ENCODE results near the gene PSME3IP1. TPM values are rescaled to one million over a fixed set of nuclear protein-coding genes. Genes with fewer than 3 reads are reported as not detected.

Gene PSME3IP1
- total and polyA plus RNA-seq, 9 of the 15 experiments (the other 6 are each of a cell fraction or from before 2014, with no cell fraction given) = 63.8 to 187 (median 142) TPM

DNA sequence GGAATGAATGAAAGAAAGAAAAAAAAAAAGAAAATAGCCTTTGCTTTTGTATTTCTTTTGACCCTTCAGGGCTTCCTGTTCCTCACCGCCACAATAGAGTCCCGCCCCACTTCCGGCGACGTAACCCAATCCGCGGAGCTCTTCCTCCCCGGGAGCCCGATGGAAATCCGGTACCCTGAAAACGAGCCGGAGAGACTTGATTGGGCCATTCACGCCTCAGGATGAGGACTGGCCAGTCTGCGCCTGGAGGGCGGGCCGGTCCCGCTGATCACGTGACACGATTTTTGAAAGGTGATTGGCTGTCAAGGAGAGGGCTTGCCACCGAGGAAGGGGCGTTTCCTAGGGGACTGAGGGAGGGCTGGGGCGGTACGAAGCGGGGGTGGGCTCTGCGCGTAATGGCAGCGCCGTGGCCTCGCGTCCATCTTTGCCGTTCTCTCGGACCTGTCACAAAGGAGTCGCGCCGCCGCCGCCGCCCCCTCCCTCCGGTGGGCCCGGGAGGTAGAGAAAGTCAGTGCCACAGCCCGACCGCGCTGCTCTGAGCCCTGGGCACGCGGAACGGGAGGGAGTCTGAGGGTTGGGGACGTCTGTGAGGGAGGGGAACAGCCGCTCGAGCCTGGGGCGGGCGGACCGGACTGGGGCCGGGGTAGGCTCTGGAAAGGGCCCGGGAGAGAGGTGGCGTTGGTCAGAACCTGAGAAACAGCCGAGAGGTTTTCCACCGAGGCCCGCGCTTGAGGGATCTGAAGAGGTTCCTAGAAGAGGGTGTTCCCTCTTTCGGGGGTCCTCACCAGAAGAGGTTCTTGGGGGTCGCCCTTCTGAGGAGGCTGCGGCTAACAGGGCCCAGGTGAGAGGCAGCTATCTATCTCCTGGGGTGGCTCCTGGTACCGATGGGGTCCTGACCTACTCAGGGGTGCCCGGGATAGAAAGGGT lies at the start of gene PSME3IP1, which contains the start of gene RSPRY1 (continued):
- TF ChIP-seq, protein P1, sequence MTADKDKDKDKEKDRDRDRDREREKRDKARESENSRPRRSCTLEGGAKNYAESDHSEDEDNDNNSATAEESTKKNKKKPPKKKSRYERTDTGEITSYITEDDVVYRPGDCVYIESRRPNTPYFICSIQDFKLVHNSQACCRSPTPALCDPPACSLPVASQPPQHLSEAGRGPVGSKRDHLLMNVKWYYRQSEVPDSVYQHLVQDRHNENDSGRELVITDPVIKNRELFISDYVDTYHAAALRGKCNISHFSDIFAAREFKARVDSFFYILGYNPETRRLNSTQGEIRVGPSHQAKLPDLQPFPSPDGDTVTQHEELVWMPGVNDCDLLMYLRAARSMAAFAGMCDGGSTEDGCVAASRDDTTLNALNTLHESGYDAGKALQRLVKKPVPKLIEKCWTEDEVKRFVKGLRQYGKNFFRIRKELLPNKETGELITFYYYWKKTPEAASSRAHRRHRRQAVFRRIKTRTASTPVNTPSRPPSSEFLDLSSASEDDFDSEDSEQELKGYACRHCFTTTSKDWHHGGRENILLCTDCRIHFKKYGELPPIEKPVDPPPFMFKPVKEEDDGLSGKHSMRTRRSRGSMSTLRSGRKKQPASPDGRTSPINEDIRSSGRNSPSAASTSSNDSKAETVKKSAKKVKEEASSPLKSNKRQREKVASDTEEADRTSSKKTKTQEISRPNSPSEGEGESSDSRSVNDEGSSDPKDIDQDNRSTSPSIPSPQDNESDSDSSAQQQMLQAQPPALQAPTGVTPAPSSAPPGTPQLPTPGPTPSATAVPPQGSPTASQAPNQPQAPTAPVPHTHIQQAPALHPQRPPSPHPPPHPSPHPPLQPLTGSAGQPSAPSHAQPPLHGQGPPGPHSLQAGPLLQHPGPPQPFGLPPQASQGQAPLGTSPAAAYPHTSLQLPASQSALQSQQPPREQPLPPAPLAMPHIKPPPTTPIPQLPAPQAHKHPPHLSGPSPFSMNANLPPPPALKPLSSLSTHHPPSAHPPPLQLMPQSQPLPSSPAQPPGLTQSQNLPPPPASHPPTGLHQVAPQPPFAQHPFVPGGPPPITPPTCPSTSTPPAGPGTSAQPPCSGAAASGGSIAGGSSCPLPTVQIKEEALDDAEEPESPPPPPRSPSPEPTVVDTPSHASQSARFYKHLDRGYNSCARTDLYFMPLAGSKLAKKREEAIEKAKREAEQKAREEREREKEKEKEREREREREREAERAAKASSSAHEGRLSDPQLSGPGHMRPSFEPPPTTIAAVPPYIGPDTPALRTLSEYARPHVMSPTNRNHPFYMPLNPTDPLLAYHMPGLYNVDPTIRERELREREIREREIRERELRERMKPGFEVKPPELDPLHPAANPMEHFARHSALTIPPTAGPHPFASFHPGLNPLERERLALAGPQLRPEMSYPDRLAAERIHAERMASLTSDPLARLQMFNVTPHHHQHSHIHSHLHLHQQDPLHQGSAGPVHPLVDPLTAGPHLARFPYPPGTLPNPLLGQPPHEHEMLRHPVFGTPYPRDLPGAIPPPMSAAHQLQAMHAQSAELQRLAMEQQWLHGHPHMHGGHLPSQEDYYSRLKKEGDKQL (CRISPR knock-in tag; IDR thresholded peaks at IDR 0.05; ENCODE audit: borderline replicate concordance) = no peak
- TF ChIP-seq, protein P2, sequence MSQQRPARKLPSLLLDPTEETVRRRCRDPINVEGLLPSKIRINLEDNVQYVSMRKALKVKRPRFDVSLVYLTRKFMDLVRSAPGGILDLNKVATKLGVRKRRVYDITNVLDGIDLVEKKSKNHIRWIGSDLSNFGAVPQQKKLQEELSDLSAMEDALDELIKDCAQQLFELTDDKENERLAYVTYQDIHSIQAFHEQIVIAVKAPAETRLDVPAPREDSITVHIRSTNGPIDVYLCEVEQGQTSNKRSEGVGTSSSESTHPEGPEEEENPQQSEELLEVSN (IDR thresholded peaks at IDR 0.05; ENCODE audit: borderline replicate concordance in 1 of 2, extremely low read depth in 1 of 2, insufficient read depth in 1 of 2, insufficient read length in 1 of 2, low read depth in 1 of 2, low read length in 1 of 2, poor library complexity in 1 of 2, severe bottlenecking in 1 of 2) = peak in 1 of 2 experiments; percentile 20
- TF ChIP-seq KDM1A (IDR thresholded peaks at IDR 0.05) = no peak
- TF ChIP-seq KDM4B (IDR thresholded peaks at IDR 0.05; ENCODE audit: borderline replicate concordance in 2 of 2, low read depth in 1 of 2) = 0 out of 4 replicates have a peak, but pooled peaks of 1 of the 2 experiments have one; percentile 25
- TF ChIP-seq, protein P3, sequence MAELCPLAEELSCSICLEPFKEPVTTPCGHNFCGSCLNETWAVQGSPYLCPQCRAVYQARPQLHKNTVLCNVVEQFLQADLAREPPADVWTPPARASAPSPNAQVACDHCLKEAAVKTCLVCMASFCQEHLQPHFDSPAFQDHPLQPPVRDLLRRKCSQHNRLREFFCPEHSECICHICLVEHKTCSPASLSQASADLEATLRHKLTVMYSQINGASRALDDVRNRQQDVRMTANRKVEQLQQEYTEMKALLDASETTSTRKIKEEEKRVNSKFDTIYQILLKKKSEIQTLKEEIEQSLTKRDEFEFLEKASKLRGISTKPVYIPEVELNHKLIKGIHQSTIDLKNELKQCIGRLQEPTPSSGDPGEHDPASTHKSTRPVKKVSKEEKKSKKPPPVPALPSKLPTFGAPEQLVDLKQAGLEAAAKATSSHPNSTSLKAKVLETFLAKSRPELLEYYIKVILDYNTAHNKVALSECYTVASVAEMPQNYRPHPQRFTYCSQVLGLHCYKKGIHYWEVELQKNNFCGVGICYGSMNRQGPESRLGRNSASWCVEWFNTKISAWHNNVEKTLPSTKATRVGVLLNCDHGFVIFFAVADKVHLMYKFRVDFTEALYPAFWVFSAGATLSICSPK (IDR thresholded peaks at IDR 0.05; ENCODE audit: borderline replicate concordance) = no peak
- TF ChIP-seq ESRRA (IDR thresholded peaks at IDR 0.05; ENCODE audit: borderline replicate concordance, low read depth) = no peak
- no peak for TF ChIP-seq ZNF766 (CRISPR knock-in tag; conservative IDR thresholded peaks at IDR 0.05)
- no peak for TF ChIP-seq KAT2B (IDR thresholded peaks at IDR 0.05; ENCODE audit: low read depth, low read length)
- TF ChIP-seq ZNF445 (CRISPR knock-in tag; IDR thresholded peaks at IDR 0.05; ENCODE audit: low read depth) = no peak
- TF ChIP-seq FOXK2 (conservative IDR thresholded peaks at IDR 0.05 in 1 of 2, IDR thresholded peaks at IDR 0.05 in 1 of 2; ENCODE audit: low read depth in 2 of 2) = peak; percentile 50 to 90
- TF ChIP-seq, protein P4, sequence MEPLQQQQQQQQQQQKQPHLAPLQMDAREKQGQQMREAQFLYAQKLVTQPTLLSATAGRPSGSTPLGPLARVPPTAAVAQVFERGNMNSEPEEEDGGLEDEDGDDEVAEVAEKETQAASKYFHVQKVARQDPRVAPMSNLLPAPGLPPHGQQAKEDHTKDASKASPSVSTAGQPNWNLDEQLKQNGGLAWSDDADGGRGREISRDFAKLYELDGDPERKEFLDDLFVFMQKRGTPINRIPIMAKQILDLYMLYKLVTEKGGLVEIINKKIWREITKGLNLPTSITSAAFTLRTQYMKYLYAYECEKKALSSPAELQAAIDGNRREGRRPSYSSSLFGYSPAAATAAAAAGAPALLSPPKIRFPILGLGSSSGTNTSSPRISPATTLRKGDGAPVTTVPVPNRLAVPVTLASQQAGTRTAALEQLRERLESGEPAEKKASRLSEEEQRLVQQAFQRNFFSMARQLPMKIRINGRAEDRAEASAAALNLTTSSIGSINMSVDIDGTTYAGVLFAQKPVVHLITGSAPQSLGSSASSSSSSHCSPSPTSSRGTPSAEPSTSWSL (CRISPR knock-in tag; IDR thresholded peaks at IDR 0.05; ENCODE audit: borderline replicate concordance) = no peak
- TF ChIP-seq FOXM1 (IDR thresholded peaks at IDR 0.05; ENCODE audit: low read depth) = peak; percentile 16; the same call in 1 of the 2 replicates
- TF ChIP-seq FOXM1 (CRISPR knock-in tag; IDR thresholded peaks at IDR 0.05; ENCODE audit: low read depth) = 0 out of 2 replicates have a peak, but pooled peaks have one; percentile 44
- TF ChIP-seq POLR2H (tag; IDR thresholded peaks at IDR 0.05; ENCODE audit: low read depth) = peak; percentile 84
- TF ChIP-seq ARHGAP35 (IDR thresholded peaks at IDR 0.05; ENCODE audit: partially characterized antibody) = no peak

All from K562 (cell line).